ENCODE data around the gene STXBP2.
A peak's percentile ranks its signal among the peaks of the same experiment; 100 is the strongest.

The STXBP2 gene

DNA sequence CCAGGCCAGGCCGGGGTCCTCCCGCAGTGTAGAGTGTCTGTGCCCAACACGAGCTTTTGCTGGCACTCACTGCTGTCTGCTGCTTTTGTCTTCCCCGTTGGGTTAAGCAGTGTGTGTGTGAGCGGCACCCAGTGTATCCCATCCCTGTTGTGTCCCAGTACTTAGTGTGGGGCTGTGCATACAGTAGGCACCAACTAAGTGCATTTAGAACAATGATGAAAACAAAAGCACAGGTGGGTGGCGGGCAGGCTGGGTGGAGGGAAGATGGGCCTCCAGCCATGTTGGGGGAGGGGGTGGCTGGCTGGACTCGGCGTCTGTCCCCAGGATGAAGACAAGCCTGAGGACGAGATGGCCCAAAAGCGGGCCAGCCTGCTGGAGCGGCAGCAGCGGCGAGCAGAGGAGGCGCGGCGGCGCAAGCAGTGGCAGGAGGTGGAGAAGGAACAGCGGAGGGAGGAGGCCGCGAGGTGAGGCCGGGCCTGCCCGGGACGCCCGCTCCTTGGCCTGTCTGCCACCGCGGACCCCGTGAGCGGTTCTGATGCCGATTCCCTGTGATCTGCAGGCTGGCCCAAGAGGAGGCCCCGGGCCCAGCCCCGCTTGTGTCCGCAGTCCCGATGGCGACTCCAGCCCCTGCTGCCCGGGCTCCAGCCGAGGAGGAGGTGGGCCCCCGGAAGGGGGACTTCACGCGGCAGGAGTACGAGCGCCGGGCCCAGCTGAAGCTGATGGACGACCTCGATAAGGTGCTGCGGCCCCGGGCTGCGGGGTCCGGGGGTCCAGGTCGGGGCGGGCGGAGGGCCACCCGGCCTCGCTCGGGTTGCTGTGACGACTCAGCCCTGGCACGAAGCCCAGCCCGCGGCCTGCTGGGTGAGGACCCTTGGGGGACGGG is 21.8 kb upstream of the STXBP2 start:
- no peak for DNase-seq

DNA sequence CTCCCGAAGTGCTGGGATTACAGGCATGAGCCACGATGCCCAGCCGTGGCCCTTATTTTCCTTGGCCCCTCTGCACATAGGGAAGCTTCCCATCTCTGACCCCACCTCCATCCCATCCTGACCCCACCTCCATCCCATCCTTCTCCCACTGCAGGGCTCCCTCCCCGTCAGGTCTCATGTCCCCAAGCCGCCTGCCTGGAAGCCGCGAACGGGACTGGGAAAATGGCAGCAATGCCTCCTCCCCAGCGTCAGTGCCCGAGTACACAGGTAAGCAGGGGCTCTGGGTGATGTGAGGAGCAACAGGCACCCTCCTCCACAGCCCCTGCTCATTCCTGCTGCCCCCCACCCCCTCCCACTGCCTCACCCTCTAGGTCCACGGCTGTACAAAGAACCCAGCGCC is 19.7 kb upstream of the STXBP2 start:
- DNase-seq: no peak

GRCh38 chr19:7617735-7618134 is 19.2 kb upstream of the STXBP2 start:
- DNase-seq: no peak

- DNase-seq: no peak
Measured at GRCh38 chr19:7618348-7618747, 18.6 kb upstream of the STXBP2 start.

DNA sequence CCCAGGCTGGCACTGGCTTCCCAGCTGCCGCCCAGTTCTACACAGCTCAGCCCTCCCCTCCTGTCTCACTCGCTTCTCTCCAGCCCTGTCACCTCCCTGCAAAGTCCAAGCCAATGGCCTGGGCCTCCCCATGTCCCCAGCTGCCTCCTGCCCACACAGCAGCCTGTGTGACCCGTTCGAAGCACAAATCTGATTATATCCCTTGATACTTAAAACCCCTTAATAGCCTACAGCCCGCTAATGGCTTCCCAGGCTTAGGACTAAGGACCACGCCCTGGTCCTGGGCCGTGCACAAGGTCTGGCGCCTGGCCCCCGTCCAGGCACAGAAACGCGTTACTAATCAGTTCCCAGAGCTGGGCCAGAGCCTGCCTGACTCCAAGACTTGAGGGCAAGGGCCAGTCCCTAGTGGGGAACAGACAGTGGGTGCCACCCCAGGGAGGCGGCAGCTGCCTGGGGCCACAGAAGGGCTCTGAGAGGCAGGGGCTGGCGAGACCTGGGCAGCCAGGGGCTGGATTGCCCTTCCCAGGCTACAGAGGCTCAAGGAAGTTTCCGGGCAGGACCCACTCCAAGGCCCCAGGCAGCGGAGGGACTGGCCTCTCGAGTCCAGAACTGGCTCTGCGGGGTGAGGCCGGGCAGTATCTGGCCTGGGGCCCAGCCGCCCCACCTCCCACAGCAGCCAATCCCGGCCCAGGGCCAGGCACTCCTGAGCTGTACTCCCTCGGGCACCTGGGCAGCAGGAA is 18.0 kb upstream of the STXBP2 start:
- DNase-seq: no peak

DNA sequence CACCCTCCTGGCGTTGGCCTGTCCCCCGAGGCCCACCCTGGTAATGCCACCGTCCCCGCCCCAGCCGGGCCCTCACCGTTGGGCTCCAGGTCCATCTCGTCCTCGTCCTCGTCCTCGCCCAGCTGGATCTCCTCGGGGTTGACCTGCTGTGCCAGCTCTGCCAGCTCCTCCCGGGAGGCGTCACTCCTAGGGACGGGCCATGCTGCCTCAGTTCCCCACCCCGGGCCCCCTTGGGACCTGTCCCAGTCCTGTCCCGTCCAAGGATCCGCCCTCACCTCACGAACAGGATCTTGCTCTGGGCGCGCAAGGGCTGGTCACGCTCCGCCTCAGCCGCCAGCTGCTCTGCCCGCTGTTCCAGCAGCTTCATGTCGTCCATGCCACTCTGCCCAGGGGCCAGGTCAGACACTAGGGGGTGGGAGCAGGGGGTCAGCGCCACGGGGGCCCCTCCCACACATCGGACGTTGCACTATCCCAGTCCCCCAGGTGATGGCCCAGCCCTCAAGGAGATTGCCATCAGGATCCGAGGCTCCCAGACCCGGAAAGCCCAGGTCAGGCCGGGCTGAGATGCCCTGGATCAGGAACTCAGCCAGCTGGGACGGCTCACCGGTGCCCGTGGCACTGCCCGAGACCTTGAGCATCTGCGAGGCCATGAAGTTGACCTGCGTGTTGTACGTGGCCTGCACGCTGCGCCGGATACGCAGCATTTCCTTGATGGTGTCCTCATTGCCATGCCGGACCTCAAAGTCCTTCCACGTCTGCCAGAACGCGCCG is 17.1 kb upstream of the STXBP2 start:
- DNase-seq: no peak

- no peak for DNase-seq
Measured at GRCh38 chr19:7620442-7621412, 16.2 kb upstream of the STXBP2 start.

DNA sequence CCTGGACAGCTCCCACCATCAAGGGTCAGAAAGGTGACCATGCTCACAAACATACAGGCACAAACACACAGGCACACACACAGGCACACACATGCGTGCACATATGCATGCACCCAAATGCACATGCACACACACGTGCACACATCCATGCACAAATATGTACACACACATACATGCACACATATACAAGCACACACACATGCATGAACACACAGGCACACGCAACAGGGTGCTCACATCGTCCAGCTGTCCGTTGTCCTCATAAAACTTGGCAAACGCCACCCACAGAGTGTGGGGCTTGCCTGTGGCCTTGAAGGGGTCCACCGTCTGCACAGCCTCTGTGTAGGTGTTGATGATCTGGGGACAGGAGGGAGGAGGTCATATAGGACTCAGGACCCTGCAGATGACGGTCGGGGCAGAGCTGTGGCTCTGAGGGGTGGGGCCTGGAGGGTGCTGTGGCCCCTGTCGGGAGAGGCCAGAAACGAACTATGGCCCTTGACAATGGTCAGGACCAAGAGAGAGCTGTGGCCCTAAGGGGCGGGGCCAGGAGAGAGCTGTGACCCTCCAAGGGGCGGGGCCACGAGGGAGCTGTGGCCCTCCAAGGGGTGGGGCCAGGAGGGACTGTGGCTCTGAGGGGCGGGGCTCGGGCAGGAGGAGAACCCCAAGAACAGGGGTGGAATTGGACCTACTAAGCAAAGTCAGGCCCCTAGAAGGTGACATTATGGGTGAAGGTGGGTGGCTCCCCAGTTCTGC is 13.8 kb upstream of the STXBP2 start:
- DNase-seq: no peak

DNA sequence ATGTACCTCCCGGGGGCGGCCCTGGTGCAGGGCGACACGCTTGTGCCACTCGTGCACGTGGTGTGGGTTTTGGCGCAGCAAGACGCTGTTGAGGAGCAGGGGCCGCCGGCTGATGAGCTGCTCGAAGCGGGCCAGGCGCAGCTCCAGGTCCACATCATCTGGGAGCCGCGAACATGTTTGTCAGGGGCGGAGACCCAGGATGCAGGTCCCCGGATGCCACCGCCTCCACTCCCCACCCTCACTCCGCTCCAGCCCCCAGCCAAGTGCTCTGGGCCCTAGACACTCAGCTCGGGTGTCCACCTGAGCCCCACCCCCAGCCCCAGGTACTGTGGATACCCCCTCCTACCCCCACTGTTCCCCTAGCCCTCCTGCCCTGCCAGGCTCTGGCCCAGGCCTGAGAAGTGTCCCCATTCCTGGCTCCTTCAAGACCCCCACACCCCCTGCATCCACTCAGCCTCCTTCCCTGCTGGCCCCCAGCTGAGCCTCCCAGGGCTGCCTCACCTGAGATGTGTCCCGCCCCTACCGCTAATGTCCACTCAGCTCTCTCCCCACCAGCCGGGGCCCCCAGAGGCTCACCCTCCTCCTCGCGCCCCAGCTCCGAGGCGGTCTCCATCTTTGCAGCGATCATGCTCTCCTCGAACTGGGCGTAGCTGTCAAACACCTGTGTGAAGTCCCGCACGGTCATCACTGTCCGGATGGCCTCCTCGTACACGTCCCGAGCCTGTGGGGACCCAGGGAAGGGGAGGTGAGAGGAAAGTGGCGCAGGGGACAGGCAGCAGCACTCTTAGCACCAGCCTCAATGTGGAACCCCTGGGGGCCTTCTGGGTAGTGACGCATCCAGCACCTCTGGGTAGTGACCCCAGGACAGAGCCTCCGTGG is 12.9 kb upstream of the STXBP2 start:
- DNase-seq: no peak

DNA sequence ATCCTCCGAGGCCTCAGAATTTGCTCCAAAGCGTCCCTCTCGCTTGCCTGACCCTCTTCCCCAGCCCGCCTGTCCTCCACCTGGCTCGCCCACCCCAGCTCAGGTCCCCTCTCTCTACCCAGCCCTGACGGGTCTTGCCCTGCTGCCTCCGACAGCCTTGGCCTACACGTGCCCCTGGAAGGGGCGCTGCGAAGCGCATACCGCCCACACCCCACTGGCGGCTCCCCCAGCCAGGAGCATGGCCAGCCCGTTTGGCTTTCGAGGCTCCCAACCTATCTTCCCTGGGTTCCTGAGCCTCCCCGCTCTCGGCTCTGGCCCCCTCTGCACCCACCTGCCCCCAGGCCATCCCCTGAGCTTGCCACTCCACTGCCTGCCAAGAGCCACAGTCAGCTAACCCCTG is 12.1 kb upstream of the STXBP2 start:
- no peak for DNase-seq

DNA sequence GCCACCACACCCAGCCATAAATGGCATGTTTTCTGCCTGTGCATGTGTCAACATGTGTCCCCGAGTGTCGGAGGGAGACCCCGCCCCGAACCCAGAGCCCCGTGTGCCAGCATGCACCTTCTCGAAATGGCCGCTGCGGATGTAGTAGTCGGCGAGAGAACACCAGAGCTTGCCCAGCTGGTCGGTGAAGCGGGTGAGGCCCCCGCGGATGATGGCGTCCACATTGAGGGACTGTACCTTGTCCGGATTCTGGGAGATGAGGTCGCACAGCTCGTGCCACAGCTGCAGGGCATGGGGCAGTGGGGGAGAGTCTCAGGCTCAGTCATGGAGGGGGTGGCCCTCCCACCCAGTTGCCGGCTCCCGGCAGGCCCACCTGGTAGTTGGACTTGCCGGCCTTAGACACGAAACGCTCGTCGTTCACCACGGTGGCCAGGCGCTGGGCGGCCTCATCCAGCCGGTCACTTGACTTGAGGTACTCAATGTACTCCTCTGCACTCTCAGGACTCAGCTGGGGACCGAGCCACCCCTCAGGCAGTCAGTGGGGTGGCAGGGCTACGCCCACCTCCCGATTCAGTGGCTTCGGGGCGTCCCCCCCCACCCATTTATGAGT is 11.0 kb upstream of the STXBP2 start:
- no peak for DNase-seq

- no peak for DNase-seq
Measured at GRCh38 chr19:7627166-7627565, 9.7 kb upstream of the STXBP2 start.

DNA sequence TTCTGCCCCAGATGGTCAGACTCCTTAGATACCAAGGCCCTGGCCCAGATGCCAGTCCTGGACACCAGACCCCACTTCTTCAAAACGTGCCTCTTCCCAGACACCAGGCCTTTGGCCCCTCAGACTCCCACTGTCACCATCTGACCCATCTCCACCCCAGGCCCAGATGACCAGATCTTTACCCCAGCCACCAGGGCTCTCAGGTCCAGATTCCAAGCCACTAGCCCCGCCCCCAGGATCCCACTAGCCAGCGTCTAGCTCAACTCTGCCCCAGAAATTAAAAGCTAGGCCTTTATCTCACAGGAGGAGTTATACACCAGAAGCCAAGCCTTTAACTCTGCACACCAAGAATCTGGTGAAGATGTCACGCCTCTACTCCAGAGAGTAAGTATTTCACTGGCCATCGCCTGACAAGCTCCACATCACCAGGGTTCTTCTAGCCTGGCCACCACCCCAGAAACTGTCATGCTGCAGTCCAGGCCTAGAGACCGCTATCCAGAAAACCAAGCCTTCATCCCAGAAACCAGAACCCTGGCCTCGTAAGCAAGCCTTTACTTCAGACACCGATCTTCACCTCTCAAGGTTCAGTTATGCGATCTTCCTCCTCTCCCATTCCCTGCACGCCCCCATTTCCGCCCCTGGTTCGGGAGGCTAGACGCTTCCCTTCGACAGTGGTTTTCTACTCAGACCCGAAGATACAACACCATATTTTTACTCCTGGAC is 8.2 kb upstream of the STXBP2 start:
- no peak for DNase-seq

DNA sequence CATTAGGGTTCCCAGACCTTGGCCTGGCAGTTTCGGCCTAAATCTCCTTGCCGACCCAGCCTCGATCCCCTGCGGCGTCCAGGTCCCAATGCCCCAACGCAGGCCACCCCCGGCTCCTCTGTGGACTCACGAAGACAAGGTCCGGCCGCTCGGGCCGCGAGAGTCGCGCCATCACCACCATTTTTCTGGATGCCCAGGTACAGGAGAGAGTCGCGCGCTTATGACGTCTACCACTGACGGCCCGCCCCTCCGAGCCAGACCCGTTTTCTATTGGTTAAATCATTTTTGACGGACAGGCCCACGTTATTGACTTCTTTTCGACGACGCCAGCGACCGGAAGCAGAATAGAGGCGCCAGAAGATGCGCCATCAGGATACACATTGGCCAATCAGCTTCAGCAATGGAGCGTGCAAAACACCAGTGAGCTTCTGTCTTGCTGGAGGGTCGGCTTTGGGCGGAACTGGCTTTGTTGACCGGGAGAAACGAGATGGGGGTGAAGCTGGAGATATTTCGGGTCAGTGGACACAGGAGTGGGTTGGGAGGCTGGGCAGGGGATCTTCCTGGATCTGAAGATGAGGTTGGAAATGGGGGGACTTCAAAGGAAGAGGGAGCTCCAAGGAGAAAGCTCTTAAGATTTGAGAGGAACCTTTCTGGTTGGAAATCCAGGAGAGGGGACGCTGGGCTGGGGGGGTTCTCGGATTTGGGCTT is 7.4 kb upstream of the STXBP2 start, which contains the start of the genes PET100 and XAB2:
TSS of gene PET100 (plus strand) at position 447 of the 708 bp plus-strand sequence. CDS start at position 488, 41 bp downstream.
TSS of gene XAB2 (minus strand) at position 199 of the 708 bp plus-strand sequence. CDS start at position 181, 18 bp downstream.
- DNase-seq: peak; percentile 96 to 99 (median 98)

GRCh38 chr19:7631577-7631976 is 5.3 kb upstream of the STXBP2 start:
- DNase-seq: no peak

DNA sequence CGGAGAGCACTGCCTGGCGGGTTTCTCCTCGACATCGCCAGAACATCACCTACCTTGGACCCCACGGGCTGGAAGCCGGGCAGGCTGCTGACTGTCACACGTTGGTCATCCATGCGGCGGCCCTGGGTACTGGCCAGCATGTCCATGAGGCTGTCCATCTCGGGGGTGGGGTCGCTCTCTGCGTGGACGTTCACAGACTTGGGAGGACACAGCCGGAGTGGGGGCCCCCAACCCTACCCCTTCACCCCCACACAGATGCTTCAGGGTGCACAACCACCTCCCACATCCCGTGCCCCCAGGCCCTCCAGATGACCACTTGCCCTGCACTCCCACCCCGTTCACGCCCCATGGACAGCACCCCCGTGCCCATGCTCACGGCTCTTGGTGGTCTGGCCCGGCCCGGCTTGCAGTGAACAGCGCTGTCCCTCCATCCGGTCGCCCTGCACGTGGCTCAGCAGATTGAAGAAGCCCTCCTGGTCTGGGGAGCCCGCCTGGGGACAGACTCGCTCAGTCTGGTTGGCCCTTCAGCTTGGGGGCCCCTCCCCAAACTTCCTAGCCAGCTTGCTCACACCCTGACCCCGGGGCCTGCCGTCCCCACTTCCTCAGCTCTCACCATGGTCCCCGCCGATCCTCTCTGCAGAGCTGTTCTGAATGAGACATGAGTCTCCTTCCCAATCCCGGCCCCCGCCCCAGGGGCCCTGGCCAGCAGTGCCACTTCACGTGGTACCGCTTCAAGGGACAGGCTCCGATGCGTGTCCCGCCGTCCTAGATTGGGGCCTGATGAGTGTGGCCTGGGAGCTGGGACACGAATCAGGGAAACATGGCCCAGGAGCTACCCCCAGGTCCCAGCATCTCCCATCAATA is 4.3 kb upstream of the STXBP2 start:
- no peak for DNase-seq

GRCh38 chr19:7633698-7634097 is 3.2 kb upstream of the STXBP2 start, which contains the start of gene PCP2:
Gene PCP2 (minus strand): TSS chr19:7633719. CDS start chr19:7633457, 262 bp downstream.
- DNase-seq: no peak

Measured in suppressor macrophage treated with lipopolysaccharide for 1 hour (primary cell).